GM19468 (cell line): ENCODE data around the gene TMEM53.
"Not testable (repeated sequence)": the region's sequence is repeated elsewhere in the genome, so short reads cannot be mapped to it uniquely, and the experiment has no call there.

Experiments used
- ATAC-seq: cut with Tn5 transposase; IDR thresholded peaks from one replicate; pipeline ENCODE4 v1.9.1; 2021; ENCODE audit warnings: mild to moderate bottlenecking, moderate library complexity, moderate number of reproducible peaks; ENCODE audit not compliant: unreplicated experiment; ENCODE audit errors: extremely low read depth

TMEM53 gene

GRCh38 chr1:44699375-44699774, 25.1 kb upstream of the TMEM53 start:
- ATAC-seq = not testable (repeated sequence)

GRCh38 chr1:44698138-44698537, 23.9 kb upstream of the TMEM53 start:
- ATAC-seq = no peak

- no peak for ATAC-seq
Measured at GRCh38 chr1:44696789-44697345, 22.6 kb upstream of the TMEM53 start.

GRCh38 chr1:44696101-44696500, 21.8 kb upstream of the TMEM53 start:
- ATAC-seq = no peak

- ATAC-seq = no peak
Measured at GRCh38 chr1:44695671-44696070, 21.4 kb upstream of the TMEM53 start.

GRCh38 chr1:44694863-44695478, 20.7 kb upstream of the TMEM53 start:
- ATAC-seq = no peak

- ATAC-seq = no peak
Measured at GRCh38 chr1:44693900-44694299, 19.6 kb upstream of the TMEM53 start.

- no peak for ATAC-seq
Measured at GRCh38 chr1:44693159-44693558, 18.9 kb upstream of the TMEM53 start.

- ATAC-seq = no peak
Measured at GRCh38 chr1:44689447-44689765, 15.1 kb upstream of the TMEM53 start.

GRCh38 chr1:44688760-44689446, 14.6 kb upstream of the TMEM53 start:
- no peak for ATAC-seq

GRCh38 chr1:44685881-44686280, 11.6 kb upstream of the TMEM53 start:
- no peak for ATAC-seq

- ATAC-seq = no peak
Measured at GRCh38 chr1:44685218-44685617, 10.9 kb upstream of the TMEM53 start.

GRCh38 chr1:44684525-44684924, 10.2 kb upstream of the TMEM53 start:
- peak; percentile 24 for ATAC-seq

- ATAC-seq = no peak
Measured at GRCh38 chr1:44682883-44683265, 8.6 kb upstream of the TMEM53 start.

- no peak for ATAC-seq
Measured at GRCh38 chr1:44681905-44682882, 7.9 kb upstream of the TMEM53 start.

GRCh38 chr1:44679468-44679867, 5.2 kb upstream of the TMEM53 start:
- no peak for ATAC-seq

GRCh38 chr1:44678626-44679025, 4.3 kb upstream of the TMEM53 start:
- ATAC-seq = no peak

GRCh38 chr1:44678120-44678519, 3.8 kb upstream of the TMEM53 start:
- ATAC-seq = no peak

- no peak for ATAC-seq
Measured at GRCh38 chr1:44677201-44677766, 3.0 kb upstream of the TMEM53 start.

GRCh38 chr1:44676484-44677200, 2.4 kb upstream of the TMEM53 start:
- ATAC-seq = no peak
